Pons (tissue), 1 donor: Measurements from ENCODE around the gene PCDHGA10.
A peak's percentile ranks its signal among the peaks of the same experiment; 100 is the strongest.
"Not testable (repeated sequence)": the region's sequence is repeated elsewhere in the genome, so short reads cannot be mapped to it uniquely, and the experiment has no call there.

ENCODE experiments used
- DNase-seq: peaks from one replicate; pipeline ENCODE4 v3.0.0-alpha.2; 2016; ENCODE audit warnings: low spot score

The PCDHGA10 gene

GRCh38 chr5:141412854-141413539, at the start of gene PCDHGA10:
PCDHGA10 (plus strand) TSS chr5:141412987; CDS start chr5:141413176, 189 bp downstream.
- peak; percentile 12 for DNase-seq

- DNase-seq: no peak
Measured at GRCh38 chr5:141363952-141364660, 48.7 kb upstream of the PCDHGA10 start, which contains the start of gene PCDHGA5. PCDHGA5 (plus strand) TSS chr5:141364162; CDS start chr5:141364331, 169 bp downstream.

DNA sequence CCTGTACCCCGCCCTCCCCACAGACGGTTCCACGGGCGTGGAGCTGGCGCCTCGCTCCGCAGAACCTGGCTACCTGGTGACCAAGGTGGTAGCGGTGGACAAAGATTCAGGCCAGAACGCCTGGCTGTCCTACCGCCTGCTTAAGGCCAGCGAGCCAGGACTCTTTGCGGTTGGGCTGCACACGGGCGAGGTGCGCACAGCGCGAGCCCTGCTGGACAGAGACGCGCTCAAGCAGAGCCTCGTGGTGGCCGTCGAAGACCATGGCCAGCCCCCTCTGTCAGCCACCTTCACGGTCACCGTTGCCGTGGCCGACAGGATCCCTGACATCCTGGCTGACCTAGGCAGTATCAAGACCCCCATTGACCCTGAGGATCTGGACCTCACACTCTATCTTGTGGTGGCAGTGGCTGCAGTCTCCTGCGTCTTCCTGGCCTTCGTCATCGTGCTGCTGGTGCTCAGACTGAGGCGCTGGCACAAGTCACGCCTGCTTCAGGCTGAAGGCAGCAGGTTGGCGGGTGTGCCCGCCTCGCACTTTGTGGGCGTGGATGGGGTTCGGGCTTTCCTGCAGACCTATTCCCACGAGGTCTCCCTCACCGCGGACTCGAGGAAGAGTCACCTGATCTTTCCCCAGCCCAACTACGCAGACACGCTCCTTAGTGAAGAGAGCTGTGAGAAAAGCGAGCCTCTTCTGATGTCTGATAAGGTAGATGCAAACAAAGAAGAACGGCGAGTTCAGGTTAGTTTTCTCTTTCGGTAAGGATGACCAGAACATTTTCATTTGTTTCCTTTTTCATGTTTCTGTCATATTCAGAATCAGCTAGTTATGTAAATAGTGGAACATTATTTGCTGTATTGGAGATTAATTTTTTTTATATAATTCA, 46.5 kb upstream of the PCDHGA10 start:
- no peak for DNase-seq

- DNase-seq: no peak
Measured at GRCh38 chr5:141369994-141370848, 42.6 kb upstream of the PCDHGA10 start, which contains the start of gene PCDHGB3. PCDHGB3 (plus strand) TSS chr5:141370242; CDS start chr5:141370395, 153 bp downstream.

GRCh38 chr5:141371572-141372475, 41.0 kb upstream of the PCDHGA10 start:
- no peak for DNase-seq

DNA sequence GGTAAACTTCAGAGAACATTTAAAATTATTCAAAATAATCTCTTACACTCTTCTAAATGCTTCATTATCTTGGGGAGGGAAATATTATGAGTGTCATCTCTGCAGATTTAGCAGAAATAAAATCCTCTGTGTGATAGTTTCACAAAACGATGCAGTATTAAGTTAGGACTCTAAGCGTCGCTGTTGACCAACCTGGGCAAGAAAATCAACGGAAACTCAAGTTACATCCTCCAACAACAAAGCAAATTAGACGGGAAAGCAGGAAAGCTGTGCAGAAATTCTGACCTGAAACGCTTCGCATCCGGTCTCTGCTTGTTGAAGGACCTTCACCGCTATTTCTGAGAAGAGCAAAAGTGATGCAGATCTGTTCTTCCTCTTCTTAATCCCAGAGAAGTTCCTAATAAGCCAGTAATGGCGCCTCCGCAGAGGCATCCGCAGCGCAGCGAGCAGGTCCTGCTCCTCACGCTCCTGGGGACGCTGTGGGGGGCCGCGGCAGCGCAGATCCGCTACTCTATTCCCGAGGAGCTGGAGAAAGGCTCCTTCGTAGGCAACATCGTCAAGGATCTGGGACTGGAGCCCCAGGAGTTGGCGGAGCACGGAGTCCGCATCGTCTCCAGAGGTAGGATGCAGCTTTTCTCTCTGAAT, 39.0 kb upstream of the PCDHGA10 start, which contains the start of gene PCDHGA6:
Gene PCDHGA6, plus strand, starts transcription at position 219 of the 645 bp plus-strand sequence. Its CDS starts 193 bp downstream, at position 412.
- DNase-seq: no peak

GRCh38 chr5:141374627-141375026, 38.2 kb upstream of the PCDHGA10 start:
- DNase-seq: no peak

DNA sequence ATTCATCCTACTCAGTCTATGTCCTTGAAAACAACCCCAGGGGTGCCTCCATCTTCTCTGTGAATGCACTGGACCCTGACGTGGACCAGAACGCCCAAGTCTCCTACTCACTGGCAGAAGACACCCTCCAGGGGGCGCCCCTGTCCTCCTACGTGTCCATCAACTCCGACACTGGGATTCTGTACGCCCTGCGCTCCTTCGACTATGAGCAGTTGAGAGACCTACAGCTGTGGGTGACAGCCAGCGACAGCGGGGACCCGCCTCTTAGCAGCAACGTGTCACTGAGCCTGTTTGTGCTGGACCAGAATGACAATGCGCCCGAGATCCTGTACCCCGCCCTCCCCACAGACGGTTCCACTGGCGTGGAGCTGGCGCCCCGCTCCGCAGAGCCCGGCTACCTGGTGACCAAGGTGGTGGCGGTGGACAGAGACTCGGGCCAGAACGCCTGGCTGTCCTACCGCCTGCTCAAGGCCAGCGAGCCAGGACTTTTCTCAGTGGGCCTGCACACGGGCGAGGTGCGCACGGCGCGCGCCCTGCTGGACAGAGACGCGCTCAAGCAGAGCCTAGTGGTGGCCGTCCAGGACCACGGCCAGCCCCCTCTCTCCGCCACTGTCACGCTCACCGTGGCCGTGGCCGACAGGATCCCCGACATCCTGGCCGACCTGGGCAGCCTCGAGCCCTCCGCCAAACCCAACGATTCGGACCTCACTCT, 37.2 kb upstream of the PCDHGA10 start:
- DNase-seq: not testable (repeated sequence)

- DNase-seq: no peak
Measured at GRCh38 chr5:141382469-141383294, 30.1 kb upstream of the PCDHGA10 start, which contains the start of gene PCDHGA7. PCDHGA7 (plus strand) TSS chr5:141382742; CDS start chr5:141382900, 158 bp downstream.

GRCh38 chr5:141383345-141383744, 29.4 kb upstream of the PCDHGA10 start:
- no peak for DNase-seq

DNA sequence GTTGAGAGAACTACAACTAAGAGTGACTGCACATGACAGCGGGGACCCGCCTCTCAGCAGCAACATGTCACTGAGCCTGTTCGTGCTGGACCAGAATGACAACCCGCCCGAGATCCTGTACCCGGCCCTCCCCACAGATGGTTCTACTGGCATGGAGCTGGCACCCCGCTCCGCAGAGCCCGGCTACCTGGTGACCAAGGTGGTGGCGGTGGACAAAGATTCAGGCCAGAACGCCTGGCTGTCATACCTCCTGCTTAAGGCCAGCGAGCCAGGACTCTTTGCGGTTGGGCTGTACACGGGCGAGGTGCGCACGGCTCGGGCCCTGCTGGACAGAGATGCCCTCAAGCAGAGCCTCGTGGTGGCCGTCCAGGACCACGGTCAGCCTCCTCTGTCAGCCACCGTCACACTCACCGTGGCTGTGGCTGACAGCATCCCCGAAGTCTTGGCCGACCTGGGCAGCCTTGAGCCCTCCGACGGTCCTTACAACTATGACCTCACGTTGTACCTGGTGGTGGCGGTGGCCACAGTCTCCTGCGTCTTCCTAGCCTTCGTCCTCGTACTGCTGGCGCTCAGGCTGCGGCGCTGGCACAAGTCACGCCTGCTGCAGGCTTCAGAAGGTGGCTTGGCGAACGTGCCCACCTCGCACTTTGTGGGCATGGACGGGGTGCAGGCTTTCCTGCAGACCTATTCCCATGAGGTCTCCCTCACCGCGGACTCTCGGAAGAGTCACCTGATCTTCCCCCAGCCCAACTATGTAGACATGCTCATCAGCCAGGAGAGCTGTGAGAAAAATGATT, 28.1 kb upstream of the PCDHGA10 start:
- no peak for DNase-seq

DNA sequence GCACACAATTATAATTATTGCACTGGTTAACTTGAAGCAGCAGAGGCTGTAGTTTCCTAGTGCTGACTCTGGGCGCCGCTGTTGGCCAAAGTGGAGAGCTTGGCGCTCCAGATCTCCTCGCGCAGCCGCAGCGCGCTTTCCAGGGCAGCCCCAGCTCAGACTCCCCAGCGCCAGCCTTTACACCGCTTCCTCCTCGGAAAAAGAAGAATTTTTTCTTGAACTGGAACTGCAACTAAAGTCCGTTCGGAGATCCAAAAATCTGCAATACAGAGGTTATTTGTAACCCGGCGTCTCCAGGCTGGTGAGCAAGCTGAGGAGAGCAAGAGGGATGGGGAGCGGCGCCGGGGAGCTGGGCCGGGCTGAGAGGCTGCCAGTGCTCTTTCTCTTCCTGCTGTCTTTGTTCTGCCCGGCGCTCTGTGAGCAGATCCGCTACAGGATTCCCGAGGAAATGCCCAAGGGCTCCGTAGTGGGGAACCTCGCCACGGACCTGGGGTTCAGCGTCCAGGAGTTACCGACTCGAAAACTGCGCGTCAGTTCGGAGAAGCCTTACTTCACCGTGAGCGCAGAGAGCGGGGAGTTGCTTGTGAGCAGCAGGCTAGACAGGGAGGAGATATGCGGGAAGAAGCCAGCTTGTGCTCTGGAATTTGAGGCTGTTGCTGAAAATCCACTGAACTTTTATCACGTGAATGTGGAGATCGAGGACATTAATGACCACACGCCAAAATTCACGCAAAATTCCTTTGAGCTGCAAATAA, 25.1 kb upstream of the PCDHGA10 start, which contains the start of gene PCDHGB4:
Gene PCDHGB4, plus strand, starts transcription at position 142 of the 755 bp plus-strand sequence. Its CDS starts 187 bp downstream, at position 329.
- DNase-seq: not testable (repeated sequence)

- no peak for DNase-seq
Measured at GRCh38 chr5:141388661-141389060, 24.1 kb upstream of the PCDHGA10 start.

DNA sequence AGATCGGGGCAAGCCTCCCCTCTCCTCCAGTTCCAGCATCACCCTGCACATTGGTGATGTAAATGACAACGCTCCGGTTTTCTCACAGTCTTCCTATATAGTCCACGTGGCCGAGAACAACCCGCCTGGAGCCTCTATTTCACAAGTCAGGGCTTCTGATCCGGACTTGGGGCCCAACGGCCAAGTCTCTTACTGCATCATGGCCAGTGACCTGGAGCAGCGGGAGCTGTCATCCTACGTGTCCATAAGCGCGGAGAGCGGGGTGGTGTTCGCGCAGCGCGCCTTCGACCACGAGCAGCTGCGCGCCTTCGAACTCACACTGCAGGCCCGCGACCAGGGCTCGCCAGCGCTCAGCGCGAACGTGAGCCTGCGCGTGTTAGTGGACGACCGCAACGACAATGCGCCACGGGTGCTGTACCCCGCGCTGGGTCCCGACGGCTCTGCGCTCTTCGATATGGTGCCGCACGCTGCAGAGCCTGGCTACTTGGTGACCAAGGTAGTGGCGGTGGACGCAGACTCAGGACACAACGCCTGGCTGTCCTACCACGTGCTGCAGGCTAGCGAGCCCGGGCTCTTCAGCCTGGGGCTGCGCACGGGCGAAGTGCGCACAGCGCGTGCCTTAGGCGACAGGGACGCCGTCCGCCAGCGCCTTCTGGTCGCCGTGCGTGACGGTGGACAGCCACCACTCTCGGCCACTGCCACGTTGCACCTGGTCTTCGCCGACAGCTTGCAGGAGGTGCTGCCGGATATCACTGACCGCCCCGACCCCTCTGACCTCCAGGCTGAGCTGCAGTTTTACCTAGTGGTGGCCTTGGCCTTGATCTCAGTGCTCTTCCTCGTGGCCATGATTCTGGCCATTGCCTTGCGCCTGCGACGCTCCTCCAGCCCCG, 23.4 kb upstream of the PCDHGA10 start:
- DNase-seq: no peak
